Vagina (tissue), 2 donors: ENCODE measurements around the gene ALDH3B2.

Experiments
- CTCF ChIP-seq, 3 experiments: fragments of 450-650 bp in 2 of 3; fragments of 200-600 bp in 1 of 3; sonication (generic) in 1 of 3; IDR thresholded peaks; one replicate each; pipeline ENCODE4 v1.5.1; 2017 to 2019; ENCODE audit warnings: antibody characterized with exemption in 3 of 3, mild to moderate bottlenecking in 2 of 3, moderate library complexity in 2 of 3
- POLR2AphosphoS5 ChIP-seq, 2 donors: sonication (generic); formaldehyde crosslinking; IDR thresholded peaks; one replicate each; pipeline ENCODE4 v1.9.0; 2017; ENCODE audit warnings: antibody characterized with exemption in 2 of 2, mild to moderate bottlenecking in 2 of 2, low read depth in 1 of 2; ENCODE audit not compliant: insufficient read depth in 1 of 2

DNA sequence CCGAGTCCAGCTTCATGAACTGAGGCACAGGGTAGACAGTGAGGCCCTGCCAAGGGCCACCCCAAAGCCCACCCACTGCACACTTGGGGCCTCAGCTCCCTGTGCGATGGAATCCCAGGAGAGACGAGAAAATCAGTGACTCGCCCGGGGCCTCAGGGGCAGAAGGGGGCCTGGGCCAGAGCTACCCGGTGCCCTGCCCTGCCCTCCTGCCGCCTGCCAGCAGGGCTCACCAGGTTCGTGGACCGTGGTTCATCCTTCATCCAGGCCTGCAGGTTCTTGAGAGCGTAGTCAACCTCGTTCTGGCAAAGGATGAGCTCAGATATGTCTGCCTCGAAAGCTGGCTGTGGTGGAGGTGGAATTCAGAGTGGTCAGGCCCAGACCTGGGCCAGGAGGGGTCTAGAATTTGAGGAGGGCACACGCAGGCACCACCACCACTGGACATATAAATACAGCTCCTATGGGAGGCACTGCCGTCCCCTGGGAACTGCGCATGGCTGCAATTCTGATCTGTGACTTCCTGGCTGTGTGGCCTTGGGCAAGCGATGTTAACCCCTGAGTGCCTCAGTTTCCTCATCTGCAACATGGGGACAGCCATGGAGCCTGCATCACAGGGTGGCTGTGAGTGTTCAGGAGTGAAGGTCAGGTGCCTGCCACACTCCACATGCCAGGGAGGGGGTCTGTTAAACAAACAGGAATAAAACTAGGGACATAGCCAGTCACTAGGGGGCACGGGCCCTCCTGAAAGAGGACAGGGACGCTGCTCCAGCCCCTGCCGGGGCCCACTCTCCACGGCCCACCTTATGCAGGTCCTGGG, 7.5 kb downstream of the ALDH3B2 start:
- no peak for TF ChIP-seq CTCF (IDR thresholded peaks at IDR 0.05)
- TF ChIP-seq POLR2AphosphoS5 (IDR thresholded peaks at IDR 0.05; ENCODE audit: insufficient read depth in 1 of 2, low read depth in 1 of 2) = no peak
